Activated CD8-positive, alpha-beta memory T cell treated with anti-CD3 and anti-CD28 coated beads for 36 hours (primary cell): ENCODE data around the gene ABCC8. TPM values are rescaled to one million over a fixed set of nuclear protein-coding genes. Genes with fewer than 3 reads are reported as not detected.

ENCODE experiments used
- CTCF ChIA-PET: fragments of 350-600 bp; sonication (Branson Sonifier 250); formaldehyde crosslinking; loops from one replicate; lab custom pipeline; 2021; ENCODE audit warnings: antibody characterized with exemption; lab: Charles Lee
- POLR2A ChIA-PET: fragments of 350-600 bp; sonication (Branson Sonifier 250); formaldehyde crosslinking; loops from one replicate; lab custom pipeline; 2021; ENCODE audit warnings: antibody characterized with exemption; lab: Charles Lee
- total RNA-seq, 2 experiments: library from RNA; stranded (reverse); gene quantifications; one replicate each; pipeline ENCODE4 v1.2.3, GENCODE V29; 2021

ABCC8 gene
- total RNA-seq, 2 experiments from 2014 or later = not detected

GRCh38 chr11:17508306-17508705, 31.7 kb upstream of the ABCC8 start:
- POLR2A ChIA-PET = interaction anchor here (0.6 kb wide), 1 partner anchor 36 kb away, joined by 3 read pairs; the partner anchor contains the start of gene USH1C
- CTCF ChIA-PET = interaction anchor here (0.8 kb wide), 1 partner anchor 124 kb away, joined by 3 read pairs; no protein-coding TSS in a partner anchor

GRCh38 chr11:17507773-17508172, 31.1 kb upstream of the ABCC8 start:
- ChIA-PET POLR2A (no interaction called here), CTCF (interaction anchor here (1.5 kb wide), 1 partner anchor 278 kb away, joined by 4 read pairs; no protein-coding TSS in a partner anchor)

- POLR2A ChIA-PET = no interaction called here
Measured at GRCh38 chr11:17506942-17507341, 30.3 kb upstream of the ABCC8 start.

GRCh38 chr11:17506314-17506713, 29.7 kb upstream of the ABCC8 start:
- ChIA-PET POLR2A (no interaction called here), CTCF (interaction anchor here (0.9 to 1.5 kb wide), 3 partner anchors 22 to 277 kb away, joined by 3 to 4 read pairs (median 4); partner anchors contain the start of gene KCNJ11)

More at GRCh38 chr11:17506942-17507341, 30.3 kb upstream of the ABCC8 start:
- CTCF ChIA-PET = interaction anchor here (0.9 to 1.5 kb wide), 2 partner anchors 21 to 277 kb away, joined by 3 to 4 read pairs; no protein-coding TSS in a partner anchor

GRCh38 chr11:17505146-17505545, 28.5 kb upstream of the ABCC8 start:
- ChIA-PET CTCF (interaction anchor here (0.7 to 5.2 kb wide), 10 partner anchors 8 to 275 kb away, joined by 3 to 42 read pairs (median 4); partner anchors contain the start of gene KCNJ11), POLR2A (no interaction called here)

- CTCF ChIA-PET = interaction anchor here (0.6 to 5.2 kb wide), 12 partner anchors 9 to 684 kb away, joined by 3 to 42 read pairs (median 4); partner anchors contain the start of gene KCNJ11
- POLR2A ChIA-PET = no interaction called here
Measured at GRCh38 chr11:17504330-17505107, 27.9 kb upstream of the ABCC8 start.

GRCh38 chr11:17502630-17503029, 26.0 kb upstream of the ABCC8 start:
- ChIA-PET CTCF (interaction anchor here (0.9 to 5.2 kb wide), 2 partner anchors 15 to 119 kb away, joined by 3 to 42 read pairs; no protein-coding TSS in a partner anchor), POLR2A (no interaction called here)

GRCh38 chr11:17500673-17501072, 24.0 kb upstream of the ABCC8 start:
- POLR2A ChIA-PET = no interaction called here
- CTCF ChIA-PET = interaction anchor here (5.2 kb wide), 1 partner anchor 117 kb away, joined by 42 read pairs; no protein-coding TSS in a partner anchor

- CTCF ChIA-PET = interaction anchor here (1.6 kb wide), 1 partner anchor 114 kb away, joined by 5 read pairs; no protein-coding TSS in a partner anchor
- POLR2A ChIA-PET = no interaction called here
Measured at GRCh38 chr11:17498475-17498874, 21.8 kb upstream of the ABCC8 start.

- ChIA-PET CTCF (interaction anchor here (1.6 kb wide), 1 partner anchor 113 kb away, joined by 5 read pairs; no protein-coding TSS in a partner anchor), POLR2A (no interaction called here)
Measured at GRCh38 chr11:17498058-17498457, 21.4 kb upstream of the ABCC8 start.

GRCh38 chr11:17496406-17496805, 19.8 kb upstream of the ABCC8 start:
- POLR2A ChIA-PET = no interaction called here
- CTCF ChIA-PET = no interaction called here

GRCh38 chr11:17494019-17494418, 17.4 kb upstream of the ABCC8 start:
- ChIA-PET POLR2A (interaction anchor here (0.6 kb wide), 1 partner anchor 273 kb away, joined by 3 read pairs; no protein-coding TSS in a partner anchor), CTCF (no interaction called here)

- POLR2A ChIA-PET = no interaction called here
Measured at GRCh38 chr11:17490938-17491337, 14.3 kb upstream of the ABCC8 start.

GRCh38 chr11:17490232-17490631, 13.6 kb upstream of the ABCC8 start:
- POLR2A ChIA-PET = no interaction called here
- CTCF ChIA-PET = no interaction called here

More at GRCh38 chr11:17490938-17491337, 14.3 kb upstream of the ABCC8 start:
- CTCF ChIA-PET = no interaction called here

- ChIA-PET CTCF (no interaction called here), POLR2A (no interaction called here)
Measured at GRCh38 chr11:17489751-17490150, 13.1 kb upstream of the ABCC8 start.

GRCh38 chr11:17488563-17488962, 11.9 kb upstream of the ABCC8 start:
- POLR2A ChIA-PET = no interaction called here
- CTCF ChIA-PET = interaction anchor here (1.0 kb wide), 1 partner anchor 15 kb away, joined by 3 read pairs; no protein-coding TSS in a partner anchor

- POLR2A ChIA-PET = no interaction called here
- CTCF ChIA-PET = no interaction called here
Measured at GRCh38 chr11:17486646-17487045, 10.0 kb upstream of the ABCC8 start.

- ChIA-PET POLR2A (no interaction called here), CTCF (no interaction called here)
Measured at GRCh38 chr11:17483505-17483904, 6.9 kb upstream of the ABCC8 start.

- POLR2A ChIA-PET = no interaction called here
- CTCF ChIA-PET = no interaction called here
Measured at GRCh38 chr11:17481905-17482304, 5.3 kb upstream of the ABCC8 start.
